H9 (cell line): ENCODE data around the gene ARHGEF10L. TPM values are rescaled to one million over a fixed set of nuclear protein-coding genes. Genes with fewer than 3 reads are reported as not detected.

ENCODE experiments used
- DNase-seq: peaks from one replicate; pipeline ENCODE4 v3.0.0-alpha.2; 2017
- H2AFZ ChIP-seq: one replicate; pipeline ENCODE4 v1.6.1; 2013; ENCODE audit warnings: mild to moderate bottlenecking, low read length, control low read depth, moderate library complexity
- H2AK5ac ChIP-seq: 2 replicates; pipeline ENCODE4 v1.6.1; 2013; ENCODE audit warnings: low read length, control low read depth, mixed read lengths; ENCODE audit not compliant: insufficient read length
- H2BK120ac ChIP-seq: one replicate; pipeline ENCODE4 v1.6.1; 2013; ENCODE audit warnings: low read depth, mild to moderate bottlenecking, low read length, control low read depth, inconsistent platforms; ENCODE audit not compliant: poor library complexity, severe bottlenecking
- H2BK12ac ChIP-seq: 2 replicates; pipeline ENCODE4 v1.6.1; 2013; ENCODE audit warnings: low read length, control low read depth, mixed read lengths, low read depth; ENCODE audit not compliant: insufficient read length
- H2BK15ac ChIP-seq: 2 replicates; pipeline ENCODE4 v1.6.1; 2013; ENCODE audit warnings: low read depth, low read length, control low read depth
- H2BK20ac ChIP-seq: one replicate; pipeline ENCODE4 v1.6.1; 2013; ENCODE audit warnings: low read depth, mild to moderate bottlenecking, low read length, control low read depth, inconsistent platforms; ENCODE audit not compliant: poor library complexity, severe bottlenecking
- H2BK5ac ChIP-seq: 2 replicates; pipeline ENCODE4 v1.6.1; 2013; ENCODE audit warnings: low read length, control low read depth, mixed read lengths; ENCODE audit not compliant: insufficient read length
- H3K14ac ChIP-seq: 2 replicates; pipeline ENCODE4 v1.6.1; 2013; ENCODE audit warnings: low read length, control low read depth; ENCODE audit not compliant: insufficient read depth
- H3K18ac ChIP-seq: 2 replicates; pipeline ENCODE4 v1.6.1; 2013; ENCODE audit warnings: low read depth, mild to moderate bottlenecking, mixed read lengths, low read length, control low read depth; ENCODE audit not compliant: insufficient read length
- H3K23ac ChIP-seq: 2 replicates; pipeline ENCODE4 v1.6.1; 2013; ENCODE audit warnings: low read length, control low read depth, mixed read lengths, low read depth; ENCODE audit not compliant: insufficient read length
- H3K23me2 ChIP-seq: 2 replicates; pipeline ENCODE4 v1.6.1; 2013; ENCODE audit warnings: low read depth, mild to moderate bottlenecking, mixed read lengths, low read length, control low read depth; ENCODE audit not compliant: insufficient read length, poor library complexity, severe bottlenecking
- H3K27ac ChIP-seq: 2 replicates; pipeline ENCODE4 v1.5.1; 2013; ENCODE audit warnings: low read length, control low read depth, mixed read lengths, low read depth; ENCODE audit not compliant: insufficient read length
- H3K27me3 ChIP-seq: 2 replicates; pipeline ENCODE4 v1.6.1; 2013; ENCODE audit warnings: low read length, control low read depth, inconsistent platforms; ENCODE audit not compliant: insufficient read depth
- H3K4ac ChIP-seq: 2 replicates; pipeline ENCODE4 v1.6.1; 2013; ENCODE audit warnings: low read depth, mild to moderate bottlenecking, control low read depth, inconsistent platforms, low read length, moderate library complexity
- H3K4me1 ChIP-seq: 2 replicates; pipeline ENCODE4 v1.6.1; 2013; ENCODE audit warnings: low read length, control low read depth, inconsistent platforms; ENCODE audit not compliant: insufficient read depth
- H3K4me2 ChIP-seq: 2 replicates; pipeline ENCODE4 v1.6.1; 2013; ENCODE audit warnings: low read length, control low read depth, mixed read lengths; ENCODE audit not compliant: insufficient read length, insufficient read depth
- H3K56ac ChIP-seq: 2 replicates; pipeline ENCODE4 v1.6.1; 2013; ENCODE audit warnings: low read depth, mild to moderate bottlenecking, mixed read lengths, low read length, control low read depth; ENCODE audit not compliant: insufficient read length
- H3K79me1 ChIP-seq: 2 replicates; pipeline ENCODE4 v1.6.1; 2013; ENCODE audit warnings: low read depth, mild to moderate bottlenecking, moderate library complexity, low read length, control low read depth, inconsistent platforms; ENCODE audit not compliant: insufficient read depth, poor library complexity, severe bottlenecking
- H3K79me2 ChIP-seq: 2 replicates; pipeline ENCODE4 v1.6.1; 2013; ENCODE audit warnings: low read length, control low read depth, inconsistent platforms; ENCODE audit not compliant: insufficient read depth
- H3K9ac ChIP-seq: 2 replicates; pipeline ENCODE4 v1.6.1; 2013; ENCODE audit warnings: low read length, control low read depth, mixed read lengths; ENCODE audit not compliant: insufficient read length; ENCODE audit errors: extremely low read depth
- H3K9me3 ChIP-seq: one replicate; pipeline ENCODE4 v1.6.1; 2013; ENCODE audit warnings: low read depth, low read length, inconsistent platforms; ENCODE audit not compliant: control insufficient read depth
- H3T11ph ChIP-seq: one replicate; pipeline ENCODE4 v1.6.1; 2013; ENCODE audit warnings: mild to moderate bottlenecking, low read length, control low read depth, inconsistent platforms
- H4K20me1 ChIP-seq: one replicate; pipeline ENCODE4 v1.6.1; 2013; ENCODE audit not compliant: control insufficient read depth, insufficient read length, insufficient read depth
- H4K5ac ChIP-seq: 2 replicates; pipeline ENCODE4 v1.6.1; 2013; ENCODE audit warnings: low read depth, mild to moderate bottlenecking, mixed read lengths, low read length, control low read depth; ENCODE audit not compliant: insufficient read length
- H4K8ac ChIP-seq: replicated peaks from 2 replicates; pipeline ENCODE4 v1.6.1; 2013; ENCODE audit warnings: low read length, control low read depth, mixed read lengths, low read depth; ENCODE audit not compliant: insufficient read length
- H4K91ac ChIP-seq: 2 replicates; pipeline ENCODE4 v1.6.1; 2013; ENCODE audit warnings: low read depth, mild to moderate bottlenecking, moderate library complexity, mixed read lengths, low read length, control low read depth; ENCODE audit not compliant: insufficient read length
- H3K27ac Mint-ChIP-seq, 3 experiments: 2 replicates in 2 of 3; 3 replicates in 1 of 3; pipeline ENCODE4 v1.8.0; 2020 to 2021; ENCODE audit warnings: mixed read lengths in 3 of 3, mild to moderate bottlenecking in 1 of 3, moderate library complexity in 1 of 3
- H3K27me3 Mint-ChIP-seq: 2 replicates; pipeline ENCODE4 v1.8.0; 2021; ENCODE audit warnings: low read depth, mild to moderate bottlenecking, moderate library complexity, mixed read lengths
- H3K36me3 Mint-ChIP-seq, 3 experiments: 2 replicates in 2 of 3; 3 replicates in 1 of 3; pipeline ENCODE4 v1.8.0; 2020 to 2021; ENCODE audit warnings: low read depth in 3 of 3, mixed read lengths in 3 of 3; ENCODE audit not compliant: insufficient read depth in 1 of 3
- H3K4me1 Mint-ChIP-seq, 2 experiments: 2 replicates each; pipeline ENCODE4 v1.8.0; 2020; ENCODE audit warnings: mixed read lengths in 2 of 2
- H3K4me3 Mint-ChIP-seq, 2 experiments: 2 replicates in 1 of 2; 3 replicates in 1 of 2; pipeline ENCODE4 v1.8.0; 2020 to 2021; ENCODE audit warnings: mild to moderate bottlenecking in 2 of 2, mixed read lengths in 2 of 2, moderate library complexity in 1 of 2
- H3K9me3 Mint-ChIP-seq, 2 experiments: 2 replicates in 1 of 2; 3 replicates in 1 of 2; pipeline ENCODE4 v1.8.0; 2020; ENCODE audit warnings: mild to moderate bottlenecking in 2 of 2, mixed read lengths in 2 of 2, moderate library complexity in 1 of 2
- CTCF ChIP-seq: fragments of 200-600 bp; sonication (generic); conservative IDR thresholded peaks from 3 replicates; pipeline ENCODE4 v1.8.0; 2021; ENCODE audit warnings: antibody characterized with exemption, mild to moderate bottlenecking
- WGBS: extraction: QIAGEN DNeasy Blood & Tissue Kit; methylation state at CpG from one replicate; pipeline ENCODE4 v1.1.7; 2013; ENCODE audit warnings: missing lambda C conversion rate, low lambda C conversion rate, mixed read lengths; ENCODE audit not compliant: insufficient read length; ENCODE audit errors: extremely low coverage; 5-methylcytosine and 5-hydroxymethylcytosine counted together
- total RNA-seq: library from RNA; stranded (reverse); gene quantifications from 2 replicates; pipeline ENCODE4 v1.2.1, GENCODE V29; 2021

Gene ARHGEF10L
- total RNA-seq, 1 experiment from 2014 or later, result 20.2 TPM

GRCh38 chr1:17632541-17633184, 93.2 kb downstream of the ARHGEF10L start:
- WGBS, result no CpG with 5 or more reads among the region's 12 CpGs
- no peaks in the 10 kb centered on the region for H3K9me3 Mint-ChIP-seq
- no peaks in the 10 kb centered on the region for H3K27me3 ChIP-seq
- H3K27ac ChIP-seq, result no peak overlapping the region
- no peak overlapping the region for H2BK20ac ChIP-seq
- H4K20me1 ChIP-seq, result no peaks in the 10 kb centered on the region
- H3K14ac ChIP-seq, result no peak overlapping the region
- no peaks in the 10 kb centered on the region for H3K79me2 ChIP-seq
- H3K4ac ChIP-seq, result no peak overlapping the region
- no peak overlapping the region for H3K4me3 Mint-ChIP-seq
- no peak overlapping the region for H4K8ac ChIP-seq
- H3K4me1 Mint-ChIP-seq, result peaks cover 5 to 6% of the 10 kb centered on the region in 2 experiments; a peak in 2 of 4 replicates
- H3K36me3 Mint-ChIP-seq, result peaks cover 14 to 76% (median 53%) of the 10 kb centered on the region in 3 experiments
- H3K27me3 Mint-ChIP-seq, result no peaks in the 10 kb centered on the region; the same call in 1 of the 2 replicates
- H3T11ph ChIP-seq, result no peak overlapping the region
- no peak overlapping the region for H4K91ac ChIP-seq
- H2AK5ac ChIP-seq, result no peak overlapping the region
- H3K18ac ChIP-seq, result no peak overlapping the region
- no peaks in the 10 kb centered on the region for H3K4me1 ChIP-seq
- H2BK15ac ChIP-seq, result no peak overlapping the region
- H3K9me3 ChIP-seq, result no peaks in the 10 kb centered on the region
- no peak overlapping the region for H2AFZ ChIP-seq
- H3K23ac ChIP-seq, result no peak overlapping the region
- H3K79me1 ChIP-seq, result no peaks in the 10 kb centered on the region
- no peak overlapping the region for H3K56ac ChIP-seq
- peak overlapping the region in 1 of 3 experiments; percentile 57; a peak in 1 of 7 replicates for H3K27ac Mint-ChIP-seq
- no peak overlapping the region for H2BK5ac ChIP-seq
- no peak for TF ChIP-seq CTCF
- no peak overlapping the region for H3K4me2 ChIP-seq
- no peak overlapping the region for H2BK12ac ChIP-seq
- DNase-seq, result no peak
- no peak overlapping the region for H4K5ac ChIP-seq
- H2BK120ac ChIP-seq, result no peak overlapping the region
- H3K9ac ChIP-seq, result no peak overlapping the region
- no peaks in the 10 kb centered on the region for H3K23me2 ChIP-seq
